Stomach (tissue), 4 donors: ENCODE results near the gene MYL3.

Experiments used
- CTCF ChIP-seq, 7 experiments: fragments of 450-650 bp in 4 of 7; fragments of 200-600 bp in 3 of 7; sonication (generic) in 3 of 7; IDR thresholded peaks; one replicate each; pipeline ENCODE4 v1.5.1; 2016 to 2019; ENCODE audit warnings: antibody characterized with exemption in 7 of 7, control low read depth in 2 of 7, mild to moderate bottlenecking in 1 of 7
- POLR2A ChIP-seq, 4 donors: fragments of 450-650 bp; IDR thresholded peaks; one replicate each; pipeline ENCODE4 v1.6.1; 2016; ENCODE audit warnings: antibody characterized with exemption in 4 of 4, control low read depth in 2 of 4, mild to moderate bottlenecking in 1 of 4, moderate library complexity in 1 of 4
- POLR2AphosphoS5 ChIP-seq, 3 donors: sonication (generic); formaldehyde crosslinking; IDR thresholded peaks; one replicate each; pipeline ENCODE4 v1.6.1; 2016; ENCODE audit warnings: antibody characterized with exemption in 3 of 3

- TF ChIP-seq CTCF (IDR thresholded peaks at IDR 0.05) (no peak), POLR2AphosphoS5 (IDR thresholded peaks at IDR 0.05) (no peak), POLR2A (IDR thresholded peaks at IDR 0.05) (no peak)
Measured at GRCh38 chr3:46901061-46901460, 37.8 kb upstream of the MYL3 start.
